ENCODE results near the gene RPL22.
"Not testable (repeated sequence)": the region's sequence is repeated elsewhere in the genome, so short reads cannot be mapped to it uniquely, and the experiment has no call there.

Gene RPL22

DNA sequence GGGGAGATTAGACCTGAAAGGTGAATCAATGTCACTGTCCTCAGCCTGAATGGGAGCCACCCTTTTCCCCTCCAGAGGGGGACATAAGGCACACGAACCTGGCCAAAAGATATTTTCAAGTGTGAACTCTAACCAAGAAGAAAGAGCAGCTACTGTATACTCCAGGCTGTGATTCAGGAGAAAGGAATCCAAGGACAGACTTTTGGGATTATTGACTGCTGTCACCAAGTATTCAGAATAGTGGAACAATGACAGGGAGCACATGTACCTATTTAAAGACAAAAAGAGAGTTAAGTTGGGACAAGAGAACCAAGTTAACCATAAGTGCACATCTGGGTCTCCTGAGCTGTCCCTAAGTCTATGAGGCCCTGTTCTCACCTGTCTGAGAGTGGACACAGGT is 34.0 kb upstream of the RPL22 start:
- DNase-seq (ENCODE audit: low spot score): no peak

DNA sequence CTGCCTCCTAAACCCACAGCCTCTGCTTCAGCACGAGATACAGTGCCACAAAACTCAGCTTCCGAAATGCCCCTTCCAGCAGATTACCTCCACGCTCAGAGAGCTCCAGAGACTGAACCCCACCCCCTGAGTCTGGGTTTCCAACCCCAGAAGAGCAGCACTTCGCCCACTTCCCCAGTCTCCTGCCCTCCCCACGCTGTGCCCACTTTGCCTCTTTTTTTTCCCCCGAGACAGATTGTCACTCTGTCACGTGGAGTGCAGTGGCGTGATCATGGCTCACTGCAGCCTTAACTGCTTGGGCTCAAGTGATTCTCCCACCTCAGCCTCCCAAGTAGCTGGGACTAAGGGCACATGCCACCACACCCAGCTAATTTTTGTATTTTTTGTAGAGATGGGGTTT is 26.3 kb upstream of the RPL22 start:
- DNase-seq (ENCODE audit: low spot score): no peak

DNA sequence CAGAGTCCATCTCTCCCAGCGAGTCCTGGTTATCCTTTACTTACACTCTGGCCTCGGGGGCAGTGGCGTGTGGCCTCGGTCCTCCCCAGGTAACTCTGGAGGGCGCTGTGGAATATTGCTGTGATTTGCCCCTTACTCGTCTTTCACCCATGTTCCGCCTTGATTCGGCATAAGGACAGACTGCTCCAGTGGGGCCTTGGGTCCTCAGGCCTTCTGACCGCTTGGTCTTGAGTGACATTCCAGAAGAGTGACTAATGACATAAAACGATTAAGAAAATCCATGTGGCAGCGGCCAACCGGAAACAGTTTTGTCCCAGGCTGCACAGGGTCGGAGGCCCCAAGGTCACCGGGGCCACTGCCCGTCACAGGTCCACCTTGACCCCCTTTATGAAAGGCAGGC is 25.3 kb upstream of the RPL22 start:
- DNase-seq (ENCODE audit: low spot score): peak; percentile 72

DNA sequence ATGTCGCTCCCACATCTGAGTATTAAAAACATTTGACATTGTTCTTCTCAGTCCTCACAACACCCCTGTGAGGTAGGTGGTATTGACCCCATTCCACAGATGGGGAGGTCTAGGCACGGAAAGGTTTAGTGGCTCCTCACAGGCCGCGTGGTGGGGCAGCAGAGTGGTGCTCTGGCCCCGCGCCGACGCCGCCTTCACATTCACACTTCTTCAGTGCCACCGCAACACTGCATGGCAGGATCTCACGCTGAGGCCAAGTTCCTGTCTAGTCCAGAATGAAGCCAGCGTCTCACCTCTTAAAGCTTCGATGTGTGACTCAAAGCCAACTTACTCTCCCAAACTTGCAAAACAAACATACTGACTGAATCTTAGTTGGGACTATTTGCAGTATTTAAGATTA is 24.2 kb upstream of the RPL22 start:
- DNase-seq (ENCODE audit: low spot score): no peak

- no peak for DNase-seq (ENCODE audit: low spot score)
These were observed 23.2 kb upstream of the RPL22 start for GRCh38 chr1:6222636-6223035.

GRCh38 chr1:6221210-6221784 is 21.9 kb upstream of the RPL22 start:
- no peak for DNase-seq (ENCODE audit: low spot score)

DNA sequence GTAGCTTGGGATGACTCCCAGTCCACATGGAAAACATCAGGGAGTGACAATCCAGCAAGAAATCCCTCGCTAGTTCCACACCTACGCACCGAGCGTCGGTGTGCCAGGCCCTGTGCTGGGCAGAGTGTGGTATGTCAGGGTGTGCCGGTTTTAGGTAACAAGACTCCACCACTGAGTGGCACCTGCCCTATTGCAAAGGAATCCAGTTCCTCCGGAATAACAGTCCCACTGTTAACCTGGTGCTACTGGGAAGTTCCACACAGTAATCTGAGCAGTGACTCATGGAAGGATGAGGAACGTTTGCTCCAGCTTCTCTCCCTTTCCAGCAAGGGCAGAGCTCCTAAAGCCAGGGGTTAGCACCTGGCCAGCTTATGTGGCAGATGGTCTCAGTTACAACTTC is 20.8 kb upstream of the RPL22 start:
- DNase-seq (ENCODE audit: low spot score): peak; percentile 73

DNA sequence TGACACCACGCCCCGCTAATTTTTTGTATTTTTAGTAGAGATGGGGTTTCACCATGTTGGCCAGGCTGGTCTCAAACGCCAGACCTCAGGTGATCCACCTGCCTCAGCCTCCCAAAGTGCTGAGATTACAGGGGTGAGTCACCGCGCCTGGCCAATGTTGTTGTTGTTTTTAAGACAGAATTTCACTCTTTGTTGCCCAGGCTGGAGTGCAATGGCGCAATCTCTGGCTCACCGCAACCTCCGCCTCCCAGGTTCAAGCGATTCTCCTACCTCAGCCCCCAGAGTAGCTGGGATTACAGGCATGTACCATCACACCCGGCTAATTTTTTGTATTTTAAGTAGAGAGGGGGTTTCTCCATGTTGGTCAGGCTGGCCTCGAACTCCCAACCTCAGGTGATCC is 20.2 kb upstream of the RPL22 start:
- DNase-seq (ENCODE audit: low spot score): not testable (repeated sequence)

DNA sequence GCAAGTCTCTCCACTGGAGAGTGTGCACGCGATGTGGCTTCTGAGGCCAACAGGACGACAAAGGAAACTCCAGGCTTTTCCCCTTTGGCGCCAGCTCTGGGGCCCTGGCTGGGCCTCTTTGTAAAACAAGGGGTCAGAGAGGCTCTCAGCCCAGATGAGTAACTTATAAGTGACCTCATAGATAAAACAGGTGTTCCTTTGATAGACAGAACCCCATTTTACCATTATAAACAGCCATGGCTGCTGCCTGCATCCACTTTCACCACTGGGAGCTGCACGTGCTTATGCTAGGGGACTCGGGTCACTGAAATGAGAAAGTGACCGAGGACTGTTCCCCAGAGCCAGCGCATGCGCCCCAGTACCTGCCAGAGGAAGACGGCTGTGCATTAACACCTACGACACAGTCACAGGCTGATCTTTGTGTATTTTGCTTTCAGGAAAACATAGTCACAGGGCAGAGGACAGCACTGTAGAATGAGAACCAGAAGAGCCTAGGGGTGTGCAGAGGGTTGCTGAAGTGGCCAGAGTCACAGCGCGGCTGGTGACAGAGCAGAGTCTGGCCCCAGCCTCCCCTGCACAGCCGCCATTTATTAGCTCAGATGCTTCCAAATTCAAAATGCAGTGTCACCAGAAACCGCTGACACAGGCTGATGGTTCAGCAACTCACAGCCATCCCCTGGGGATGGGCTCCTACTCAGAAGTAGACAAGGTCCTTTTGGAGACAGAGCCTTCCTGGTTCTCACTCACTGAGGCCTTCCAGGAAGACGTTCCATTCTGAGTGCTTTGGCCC is 19.2 kb upstream of the RPL22 start:
- no peak for DNase-seq (ENCODE audit: low spot score)

- no peak for DNase-seq (ENCODE audit: low spot score)
These were observed 13.0 kb upstream of the RPL22 start for GRCh38 chr1:6212193-6212959.

- DNase-seq (ENCODE audit: low spot score): no peak
These were observed 12.3 kb upstream of the RPL22 start for GRCh38 chr1:6211731-6212130.

- DNase-seq (ENCODE audit: low spot score): no peak
These were observed 11.4 kb upstream of the RPL22 start for GRCh38 chr1:6210591-6211355.

DNA sequence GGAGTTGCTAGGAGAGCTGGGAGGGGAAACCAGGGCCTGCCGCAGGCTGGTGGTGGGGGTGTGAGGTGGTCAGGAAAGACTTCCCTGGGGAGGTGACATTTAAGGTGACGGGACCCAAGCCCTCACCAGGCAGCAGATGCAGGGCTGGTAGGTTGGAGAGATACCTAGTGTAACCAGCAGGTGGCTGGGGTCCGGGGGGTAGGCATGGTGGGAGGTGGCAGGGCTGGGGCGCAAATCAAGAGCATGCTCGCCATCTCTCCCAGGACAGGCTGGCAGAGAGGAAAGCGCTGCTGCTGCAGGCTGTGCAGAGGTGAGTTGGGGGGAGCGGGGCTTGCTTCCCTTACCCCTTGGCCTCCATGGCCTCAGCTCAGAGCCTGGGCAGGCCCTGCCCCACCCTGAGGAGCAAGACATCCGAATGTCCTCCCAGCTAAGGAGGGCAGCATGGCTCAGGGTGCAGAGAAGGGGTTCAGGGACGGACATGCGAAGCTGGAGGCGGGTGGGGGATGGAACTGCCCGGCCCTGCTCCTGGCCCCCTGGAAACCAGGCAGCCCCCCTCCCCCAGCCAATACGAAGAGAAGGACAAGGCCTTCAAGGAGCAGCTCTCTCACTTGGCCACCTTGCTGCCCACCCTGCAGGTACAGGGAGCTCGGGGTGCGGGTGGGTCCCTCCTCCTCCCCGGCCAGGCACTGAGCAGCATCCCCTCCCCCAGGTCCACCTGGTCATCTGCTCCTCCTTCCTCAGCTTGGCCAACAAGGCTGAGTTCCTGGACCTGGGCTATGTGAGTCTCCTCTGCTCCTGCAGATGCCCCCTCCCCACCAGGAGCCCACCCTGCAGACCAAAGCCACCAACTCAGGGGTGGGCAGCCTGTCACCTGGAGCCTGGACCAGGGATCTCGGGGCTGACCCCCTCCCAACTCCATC is 10.5 kb upstream of the RPL22 start:
- no peak for DNase-seq (ENCODE audit: low spot score)

DNA sequence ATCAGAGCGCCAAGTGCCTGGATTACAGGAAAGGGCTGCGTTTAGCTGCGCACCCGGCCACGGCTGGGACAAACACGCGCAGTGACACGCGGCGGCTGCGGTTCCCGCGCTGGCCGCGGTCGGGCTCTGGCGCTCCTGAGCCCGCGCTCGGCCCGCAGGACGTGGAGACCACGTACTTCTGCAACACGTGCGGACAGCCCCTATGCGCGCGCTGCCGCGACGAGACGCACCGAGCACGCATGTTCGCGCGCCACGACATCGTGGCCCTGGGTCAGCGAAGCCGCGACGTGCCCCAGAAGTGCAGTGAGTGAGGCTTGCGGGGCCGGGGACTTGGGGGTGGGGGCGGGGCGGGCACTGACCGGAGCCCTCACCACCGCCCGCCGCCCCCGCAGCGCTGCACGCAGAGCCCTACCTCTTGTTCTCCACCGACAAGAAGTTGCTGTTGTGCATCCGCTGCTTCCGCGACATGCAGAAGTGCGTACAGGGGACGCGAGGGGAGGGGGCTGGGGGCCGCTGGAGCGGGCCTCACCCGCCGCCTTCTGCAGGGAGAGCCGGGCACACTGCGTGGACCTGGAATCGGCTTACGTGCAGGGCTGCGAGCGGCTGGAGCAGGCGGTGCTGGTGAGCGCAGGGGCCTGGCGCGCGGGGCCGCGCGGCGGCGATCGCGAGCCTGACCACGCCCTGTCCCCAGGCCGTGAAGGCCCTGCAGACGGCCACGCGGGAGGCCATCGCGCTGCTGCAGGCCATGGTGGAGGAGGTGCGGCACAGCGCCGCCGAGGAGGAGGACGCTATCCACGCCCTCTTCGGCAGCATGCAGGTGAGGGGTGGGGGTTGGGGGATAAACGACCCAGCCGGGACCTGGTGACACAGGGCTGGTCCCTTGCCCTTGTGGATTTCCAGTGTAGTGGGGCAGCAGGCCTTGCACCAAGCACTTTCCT is 9.6 kb upstream of the RPL22 start:
- DNase-seq (ENCODE audit: low spot score): no peak

DNA sequence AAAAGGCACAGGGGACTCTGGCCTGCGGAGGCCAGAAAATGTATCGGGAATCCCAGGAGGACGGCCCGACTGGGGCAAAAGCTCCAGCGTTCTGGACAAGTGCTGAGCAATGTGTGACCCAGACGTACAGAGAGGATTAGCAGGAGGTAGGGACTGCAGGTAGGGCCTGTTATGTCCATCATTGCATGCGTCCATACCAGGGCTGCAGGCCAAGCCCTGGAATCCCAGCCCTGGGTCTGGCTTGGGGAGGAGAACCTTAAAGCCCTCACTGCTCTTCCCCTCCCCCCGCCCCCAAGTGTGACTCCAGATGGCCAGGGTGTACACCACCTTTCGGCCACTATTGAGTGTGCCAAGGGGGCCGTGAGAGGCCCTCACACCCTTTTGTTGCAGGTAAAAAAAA is 8.5 kb upstream of the RPL22 start:
- no peak for DNase-seq (ENCODE audit: low spot score)

GRCh38 chr1:6207075-6207885 is 7.9 kb upstream of the RPL22 start:
- DNase-seq (ENCODE audit: low spot score): no peak

DNA sequence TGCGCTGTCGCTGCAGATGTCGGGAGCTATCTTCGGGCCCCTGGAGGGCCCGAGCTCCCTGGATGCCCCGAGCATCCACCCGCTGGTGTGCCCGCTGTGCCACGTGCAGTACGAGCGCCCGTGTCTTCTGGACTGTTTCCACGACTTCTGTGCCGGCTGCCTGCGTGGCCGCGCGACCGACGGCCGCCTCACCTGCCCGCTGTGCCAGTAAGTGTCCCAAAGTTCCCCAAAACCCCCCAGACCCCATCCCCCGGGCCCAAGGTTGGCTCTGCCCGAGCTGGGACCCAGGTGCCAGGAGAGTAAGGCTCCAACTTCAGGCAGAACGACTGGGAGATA is 7.1 kb upstream of the RPL22 start:
- no peak for DNase-seq (ENCODE audit: low spot score)

- peak; percentile 90 for DNase-seq (ENCODE audit: low spot score)
These were observed 6.6 kb upstream of the RPL22 start, which contains the start of gene RNF207 for GRCh38 chr1:6205849-6206519. Gene RNF207 (plus strand): TSS chr1:6206119. CDS start chr1:6206536, 417 bp downstream.

- no peak for DNase-seq (ENCODE audit: low spot score)
These were observed 2.9 kb upstream of the RPL22 start for GRCh38 chr1:6202256-6202655.
